PC-9 (cell line): ENCODE data around the gene KREMEN1.

Experiments
- CTCF ChIP-seq: fragments of 200-600 bp; sonication (generic); conservative IDR thresholded peaks from 2 replicates; pipeline ENCODE4 v1.6.1; 2017; ENCODE audit warnings: mixed run types, antibody characterized with exemption, mild to moderate bottlenecking, moderate library complexity
- EZH2 ChIP-seq: fragments of 200-600 bp; sonication (generic); IDR thresholded peaks from 2 replicates; pipeline ENCODE4 v1.8.0; 2017; ENCODE audit warnings: antibody characterized with exemption, low read depth

GRCh38 chr22:29032584-29032983 lies 40.3 kb upstream of the KREMEN1 start:
- TF ChIP-seq CTCF = no peak
- no peak for TF ChIP-seq EZH2
